OCI-LY1 (cell line): ENCODE results near the gene MAGI1.

Experiments
- CTCF ChIP-seq: fragments of 200-600 bp; sonication (generic), shearing (Covaris generic); IDR thresholded peaks from 2 replicates; pipeline ENCODE4 v1.5.1; 2017; ENCODE audit warnings: mild to moderate bottlenecking, antibody characterized with exemption, low read length, moderate library complexity, mixed read lengths
- EZH2 ChIP-seq: fragments of 200-600 bp; sonication (generic), shearing (Covaris generic); IDR thresholded peaks from 2 replicates; pipeline ENCODE4 v1.8.0; 2017; ENCODE audit warnings: borderline replicate concordance, mixed run types, mild to moderate bottlenecking, antibody characterized with exemption, low read length, moderate library complexity, mixed read lengths

GRCh38 chr3:65591313-65591712 lies 447.4 kb downstream of the MAGI1 start:
- TF ChIP-seq CTCF (no peak), EZH2 (no peak)
